Activated T-cell treated with anti-CD3 and anti-CD28 coated beads for 24 hours (primary cell): ENCODE data around the gene LRRC30.
"Not testable (repeated sequence)": the region's sequence is repeated elsewhere in the genome, so short reads cannot be mapped to it uniquely, and the experiment has no call there.

Experiments
- DNase-seq: peaks from one replicate; pipeline ENCODE4 v3.0.0-alpha.2; 2020; ENCODE audit warnings: low read depth

LRRC30 gene

DNA sequence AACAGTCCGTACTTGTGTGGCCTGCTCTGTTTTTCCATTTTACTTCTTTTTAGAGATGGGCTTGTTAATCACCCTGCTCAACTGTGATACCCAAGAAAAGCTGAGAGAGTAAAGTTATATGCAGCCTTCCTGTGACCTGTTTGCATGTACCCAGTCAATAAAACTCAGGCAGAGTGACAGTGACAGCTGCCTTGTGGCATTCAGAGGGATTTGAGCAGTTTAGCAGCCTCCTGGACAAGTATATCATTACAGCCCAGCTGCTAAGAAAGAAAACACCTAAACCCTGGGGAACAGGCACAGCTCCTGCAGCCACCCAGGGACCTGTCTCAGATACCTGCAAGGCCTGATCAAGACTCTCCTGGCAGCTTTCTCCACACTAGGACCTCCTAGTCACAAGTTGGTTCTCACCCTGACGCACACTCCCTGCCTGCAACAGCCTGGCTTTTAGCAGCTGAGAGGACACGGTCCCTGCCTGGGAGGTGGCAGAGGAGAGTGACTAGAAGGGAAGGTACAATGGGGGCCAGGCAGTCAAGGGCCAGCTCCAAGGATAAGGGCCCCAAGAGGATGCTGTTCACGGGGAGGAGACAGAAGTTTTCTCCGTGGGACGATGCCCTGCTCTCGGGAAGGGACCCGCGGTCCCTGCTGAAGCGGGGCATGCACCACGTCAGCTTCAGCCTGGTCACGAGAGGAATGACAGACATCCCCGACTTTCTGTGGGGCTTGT, at the start of gene LRRC30:
Gene LRRC30 (plus strand): TSS at position 464 of the 724 bp plus-strand sequence. CDS start 50 bp downstream, at position 514.
- no peak for DNase-seq

DNA sequence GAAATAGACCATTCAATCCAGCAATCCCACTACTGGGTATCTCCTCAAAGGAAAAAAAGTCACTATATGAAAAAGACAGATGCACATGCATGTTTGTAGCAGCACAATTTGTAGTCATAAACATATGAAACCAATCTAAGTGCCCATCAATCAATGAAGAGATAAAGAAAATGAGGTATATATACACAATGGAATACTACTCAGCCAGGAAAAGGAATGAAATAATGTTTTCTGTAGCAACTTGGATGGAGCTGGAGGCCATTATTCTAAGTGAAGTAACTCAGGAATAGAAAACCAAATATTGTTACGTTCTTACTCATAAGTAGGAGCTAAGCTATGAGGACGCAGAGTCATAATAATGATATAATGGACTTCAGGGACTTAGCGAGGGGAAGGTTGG, 45.2 kb upstream of the LRRC30 start:
- no peak for DNase-seq

DNA sequence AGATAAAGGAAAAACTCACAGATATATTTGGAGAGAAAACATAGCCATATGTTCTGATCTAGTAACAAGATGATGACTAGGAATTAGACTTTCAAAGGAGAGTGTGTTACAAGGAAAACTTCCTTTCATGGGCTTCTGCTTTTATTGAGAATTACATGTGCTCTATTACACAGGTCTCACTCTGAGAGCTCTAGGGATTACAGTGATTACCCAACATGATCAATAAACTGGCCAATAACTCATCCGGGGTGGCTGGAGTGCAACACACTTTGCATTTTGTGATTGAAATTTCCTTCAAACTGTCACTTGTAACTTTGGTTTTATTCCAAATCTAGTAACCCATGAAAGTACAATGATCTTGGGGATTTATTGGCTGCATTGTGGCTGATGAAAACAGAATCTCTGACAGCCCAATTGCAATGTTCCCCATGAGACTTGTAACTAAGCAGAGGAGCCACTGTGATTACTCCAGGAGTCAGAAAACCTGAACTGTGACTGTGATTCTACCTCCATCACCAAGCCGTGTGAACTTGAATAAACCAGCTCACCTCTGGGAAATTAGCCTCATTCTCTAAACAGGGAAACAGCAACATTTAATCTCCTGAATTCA, 40.2 kb upstream of the LRRC30 start:
- DNase-seq, result no peak

DNA sequence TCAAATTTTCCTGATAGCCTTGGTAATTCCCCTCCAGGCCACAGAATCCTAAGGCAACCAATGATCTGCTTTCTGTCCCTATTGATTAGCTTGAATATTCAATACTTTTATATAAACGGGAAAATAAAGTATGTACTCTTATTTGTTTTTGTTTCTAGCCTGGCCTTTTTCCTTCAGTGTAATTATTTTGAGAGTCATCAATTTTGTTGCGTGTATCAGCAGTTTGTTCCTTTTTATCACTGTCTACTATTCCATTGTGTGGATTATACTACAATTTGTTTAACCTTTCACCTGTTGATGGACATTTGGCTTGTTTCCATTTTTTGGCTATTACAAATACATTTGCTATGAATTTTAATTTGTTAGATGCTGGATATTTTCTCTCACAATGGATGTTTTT, 39.2 kb upstream of the LRRC30 start:
- no peak for DNase-seq

DNA sequence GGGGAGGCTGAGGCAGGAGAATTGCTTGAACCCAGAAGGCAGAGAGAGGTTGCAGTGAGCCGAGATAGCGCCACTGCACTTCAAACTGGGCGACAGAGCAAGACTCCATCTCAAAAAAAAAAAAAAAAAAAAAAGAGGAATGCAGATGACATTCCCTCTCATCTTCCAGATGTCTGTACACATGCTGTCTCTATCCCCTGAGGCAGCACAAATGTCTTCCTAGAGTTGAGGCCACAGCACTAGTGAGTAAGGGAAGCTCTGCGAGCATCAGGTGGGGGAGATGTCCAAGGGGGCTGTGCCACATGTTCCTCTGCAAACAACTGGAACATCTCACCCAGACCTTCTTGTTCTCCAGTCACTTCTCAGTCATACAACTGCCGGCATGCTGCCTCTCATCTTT, 35.6 kb upstream of the LRRC30 start:
- no peak for DNase-seq

DNA sequence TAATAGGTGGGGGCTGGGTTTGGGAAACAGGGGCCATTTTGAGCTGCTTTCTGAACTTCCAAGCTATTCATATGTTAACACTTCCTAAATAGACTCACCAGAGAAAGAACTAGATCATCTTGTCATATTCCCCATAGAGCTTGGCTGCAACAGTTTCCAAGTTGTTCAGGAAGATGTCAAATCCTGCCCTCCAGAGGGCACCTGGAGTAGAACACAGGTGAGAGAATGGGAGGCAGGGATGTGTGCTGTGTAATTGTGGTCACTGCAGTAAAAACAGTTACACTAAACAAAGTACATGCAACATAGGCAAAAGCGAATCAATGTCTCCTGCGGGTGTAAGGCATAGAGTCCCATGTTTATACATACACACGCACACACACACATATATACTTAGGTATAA, 34.5 kb upstream of the LRRC30 start:
- no peak for DNase-seq

DNA sequence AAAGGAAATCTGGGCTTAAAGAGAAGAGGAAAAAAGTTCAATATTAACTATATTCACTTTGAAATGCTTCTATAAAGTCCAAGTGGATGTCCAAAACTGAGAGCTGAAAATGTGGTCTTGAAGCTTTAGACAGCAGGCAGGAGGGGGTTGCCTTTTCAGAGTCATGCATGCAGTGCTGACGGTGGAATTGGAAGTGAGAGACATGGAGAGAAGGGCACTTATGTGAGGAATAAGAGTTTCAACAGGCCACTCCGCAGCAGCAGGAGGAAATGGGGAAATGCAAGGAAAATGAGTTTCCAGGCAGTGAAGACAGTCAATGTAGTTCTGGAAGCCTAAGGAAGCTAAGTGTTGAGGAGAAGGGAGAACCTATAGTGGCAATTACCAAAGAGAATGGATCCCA, 33.0 kb upstream of the LRRC30 start:
- DNase-seq, result no peak

DNA sequence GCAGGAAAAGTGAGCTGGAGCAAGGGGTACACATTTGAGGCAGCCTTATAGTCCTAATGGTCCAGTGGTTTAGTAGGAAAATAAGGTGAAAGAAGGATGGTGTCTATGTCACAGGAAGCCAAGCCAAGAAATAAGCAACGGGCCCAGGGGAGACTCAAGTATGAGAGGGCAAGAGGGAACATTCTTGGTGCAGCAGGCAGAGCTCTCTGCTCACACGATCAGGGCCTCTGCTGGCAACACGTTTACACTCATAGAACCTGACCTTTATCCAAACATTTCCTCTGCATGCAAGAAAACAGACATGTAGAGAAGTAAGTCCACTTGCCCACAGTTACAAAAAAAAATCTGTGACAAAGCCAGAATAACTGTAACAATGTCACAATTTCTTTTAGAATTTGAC, 32.6 kb upstream of the LRRC30 start:
- DNase-seq, result no peak

DNA sequence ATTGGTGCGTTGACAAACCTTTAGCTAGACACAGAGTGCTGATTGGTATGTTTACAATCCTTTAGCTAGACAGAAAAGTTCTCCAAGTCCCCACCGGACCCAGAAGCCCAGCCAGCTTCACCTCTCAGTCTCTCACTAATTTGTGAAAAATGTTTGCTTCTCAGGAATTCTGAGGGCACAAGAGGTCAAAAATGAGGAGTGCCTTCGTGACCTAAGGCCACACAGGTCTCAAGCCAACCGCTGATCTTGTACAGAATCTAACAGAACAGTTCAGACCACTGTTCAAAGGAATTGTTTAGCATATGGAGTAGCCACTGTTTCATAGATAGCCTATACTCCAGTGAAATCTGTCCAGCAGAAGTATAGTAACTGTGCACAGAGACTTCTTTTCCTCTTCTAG, 29.8 kb upstream of the LRRC30 start:
- no peak for DNase-seq

DNA sequence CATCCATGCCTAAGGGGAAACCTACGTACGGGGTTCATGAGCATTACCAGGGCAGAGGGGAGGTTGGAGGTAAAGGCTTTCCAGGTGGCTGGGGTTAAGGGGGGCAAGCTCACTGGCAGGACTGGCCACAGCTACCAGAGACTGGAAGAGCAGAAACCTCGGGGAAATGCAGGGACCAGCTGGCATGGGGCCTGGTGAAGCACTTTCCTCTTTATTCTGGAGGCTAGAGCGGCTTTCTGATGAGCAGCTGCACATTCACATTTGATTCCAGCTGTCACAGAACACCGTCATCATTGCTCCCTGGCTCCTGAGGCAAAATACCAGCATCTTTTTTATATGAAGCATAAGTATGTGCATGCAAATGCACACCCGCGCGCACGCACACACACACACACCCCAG, 28.7 kb upstream of the LRRC30 start:
- no peak for DNase-seq

DNA sequence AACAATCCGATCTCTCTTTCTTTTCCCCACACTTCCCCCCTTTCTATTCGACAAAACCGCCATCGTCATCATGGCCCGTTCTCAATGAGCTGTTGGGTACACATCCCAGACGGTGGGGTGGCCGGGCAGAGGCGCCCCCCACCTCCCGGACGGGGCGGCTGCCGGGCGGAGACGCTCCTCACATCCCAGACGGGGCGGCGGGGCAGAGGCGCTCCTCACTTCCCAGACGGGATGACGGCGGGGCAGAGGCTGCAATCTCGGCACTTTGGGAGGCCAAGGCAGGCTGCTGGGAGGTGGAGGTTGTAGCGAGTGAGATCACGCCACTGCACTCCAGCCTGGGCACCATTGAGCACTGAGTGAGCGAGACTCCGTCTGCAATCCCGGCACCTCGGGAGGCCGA, 27.3 kb upstream of the LRRC30 start:
- DNase-seq, result not testable (repeated sequence)

DNA sequence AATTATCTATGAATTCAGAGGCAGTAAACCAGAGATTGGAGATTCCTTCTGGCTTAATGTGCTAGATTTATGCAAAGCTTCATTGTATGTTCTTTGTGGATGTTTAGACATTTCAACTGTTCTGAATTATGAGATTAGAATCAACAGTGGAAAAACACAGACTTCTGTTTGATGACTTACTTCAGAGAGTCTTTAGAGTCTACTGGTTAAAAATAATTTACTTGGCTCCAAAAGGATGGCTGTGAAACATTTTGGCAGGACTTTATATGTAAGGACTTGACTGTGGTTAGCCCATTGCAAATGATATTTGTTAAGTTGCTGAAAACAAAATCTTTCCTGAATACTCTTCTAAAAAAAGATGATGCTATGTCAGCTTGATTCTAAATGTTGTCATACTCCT, 25.5 kb upstream of the LRRC30 start:
- DNase-seq, result no peak

DNA sequence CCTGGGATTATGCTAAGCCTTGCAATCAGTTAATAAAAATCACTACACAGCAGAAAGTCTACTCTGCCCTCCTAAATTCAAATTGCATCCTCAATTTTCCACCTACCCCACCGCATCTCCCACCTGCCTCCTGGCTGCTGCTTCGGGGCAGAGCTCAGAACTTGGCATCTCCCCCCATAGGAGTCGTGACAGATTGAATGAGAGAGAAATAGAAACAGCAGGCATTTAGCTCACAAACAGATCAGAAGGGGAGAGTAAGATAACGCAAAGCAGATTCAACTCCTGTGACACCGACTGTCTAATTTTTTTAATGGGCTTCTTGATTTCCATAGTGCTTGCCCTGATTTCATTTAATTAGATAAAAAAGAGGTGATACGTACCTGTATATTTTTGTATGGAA, 24.7 kb upstream of the LRRC30 start:
- no peak for DNase-seq

DNA sequence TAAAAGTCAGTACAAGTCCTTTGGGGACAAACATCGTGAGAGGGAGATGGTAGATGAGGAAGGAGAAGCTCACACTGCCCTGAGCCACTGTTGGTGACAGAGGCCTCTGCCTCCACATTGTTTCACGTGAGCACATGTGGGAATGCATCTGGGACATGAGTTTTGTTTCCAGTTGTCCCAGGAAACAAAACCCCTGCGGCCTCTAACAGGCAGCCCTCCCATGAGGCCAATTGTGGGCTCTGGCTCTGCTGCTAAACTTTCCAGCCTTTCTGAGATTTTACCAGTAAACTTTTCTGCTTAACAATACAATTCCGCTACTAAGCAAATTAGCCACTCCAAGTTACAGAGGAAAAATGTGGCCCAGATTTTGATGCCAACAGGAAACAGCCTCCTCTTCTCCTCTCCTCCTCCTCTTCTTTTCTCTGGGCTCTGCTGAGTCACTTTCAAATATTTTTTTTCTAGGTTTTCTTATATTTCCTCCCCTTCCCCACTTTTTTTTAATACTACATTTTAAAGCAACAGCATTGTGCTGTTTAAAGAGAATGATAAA, 23.4 kb upstream of the LRRC30 start:
- no peak for DNase-seq

DNA sequence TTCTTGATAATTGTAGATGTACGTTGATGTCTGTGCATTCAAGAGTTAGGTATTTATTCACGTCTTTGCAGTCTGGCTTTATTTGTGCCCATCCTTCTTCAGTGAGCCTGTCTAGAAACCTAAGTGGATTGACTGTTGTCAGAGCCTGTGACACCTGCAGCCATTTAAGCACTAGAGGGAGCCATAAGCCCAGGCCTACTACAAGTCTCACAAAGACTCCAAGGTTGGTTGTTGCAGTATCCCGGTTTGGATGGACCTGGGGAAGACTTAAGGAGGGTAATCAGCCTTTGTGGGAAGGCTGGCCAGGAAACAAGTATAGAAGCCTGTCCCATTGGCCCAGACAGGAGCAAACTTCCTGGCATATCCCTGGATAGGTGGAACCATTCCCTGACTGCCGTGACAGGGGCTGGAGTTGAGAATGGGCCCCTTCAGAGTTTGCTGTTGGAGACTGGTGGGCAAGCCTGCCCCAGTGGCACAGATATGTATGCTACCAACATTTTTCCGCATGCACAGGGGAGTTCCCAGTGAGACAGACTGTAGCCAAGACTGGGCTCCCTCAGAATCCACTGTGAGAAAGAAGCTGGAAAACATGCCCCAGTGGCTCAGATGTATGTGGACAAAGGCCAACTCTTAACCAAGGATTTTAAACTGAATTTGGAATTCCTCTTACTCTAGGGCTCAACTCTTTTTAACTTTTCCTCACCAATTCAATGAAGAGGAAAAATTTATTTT, 9.3 kb upstream of the LRRC30 start:
- no peak for DNase-seq

DNA sequence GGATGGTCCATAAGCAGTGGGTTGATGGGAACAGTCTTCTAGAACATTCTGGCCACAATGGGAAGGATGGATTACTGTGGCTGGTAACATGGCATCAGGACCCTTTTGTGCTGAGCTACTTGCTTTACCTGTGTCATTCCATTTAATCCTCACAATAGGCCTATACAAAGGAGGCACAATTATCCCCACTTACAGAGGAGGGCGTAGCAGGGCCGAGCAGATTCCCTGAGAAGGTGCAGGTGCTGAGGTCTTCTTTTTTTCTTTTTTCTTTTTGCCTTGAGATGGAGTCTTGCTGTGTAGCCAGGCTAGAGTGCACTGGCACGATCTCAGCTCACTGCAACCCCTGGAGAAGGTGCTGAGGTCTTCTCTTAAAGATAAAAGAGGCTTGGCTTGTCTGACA, 6.7 kb upstream of the LRRC30 start:
- no peak for DNase-seq

DNA sequence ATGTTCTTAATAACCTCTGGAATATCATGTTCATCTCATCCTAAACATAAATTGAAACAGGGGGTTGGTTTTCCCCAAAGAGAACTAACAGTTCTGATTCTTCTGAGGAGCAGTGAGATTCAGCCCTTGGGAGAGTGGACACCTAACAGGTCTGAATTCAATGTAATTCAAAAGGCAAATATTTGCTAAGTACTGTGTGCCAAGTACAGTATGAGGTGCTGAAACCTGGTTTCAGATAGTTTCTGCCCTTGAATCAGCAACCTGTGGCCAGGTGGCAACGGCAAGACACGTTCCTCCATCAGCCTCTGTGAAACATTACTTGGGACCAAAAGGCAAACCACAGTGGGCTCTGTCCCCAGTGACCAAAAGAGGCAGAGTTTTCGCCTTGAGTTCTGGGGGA, 1.3 kb downstream of the LRRC30 start:
- no peak for DNase-seq

DNA sequence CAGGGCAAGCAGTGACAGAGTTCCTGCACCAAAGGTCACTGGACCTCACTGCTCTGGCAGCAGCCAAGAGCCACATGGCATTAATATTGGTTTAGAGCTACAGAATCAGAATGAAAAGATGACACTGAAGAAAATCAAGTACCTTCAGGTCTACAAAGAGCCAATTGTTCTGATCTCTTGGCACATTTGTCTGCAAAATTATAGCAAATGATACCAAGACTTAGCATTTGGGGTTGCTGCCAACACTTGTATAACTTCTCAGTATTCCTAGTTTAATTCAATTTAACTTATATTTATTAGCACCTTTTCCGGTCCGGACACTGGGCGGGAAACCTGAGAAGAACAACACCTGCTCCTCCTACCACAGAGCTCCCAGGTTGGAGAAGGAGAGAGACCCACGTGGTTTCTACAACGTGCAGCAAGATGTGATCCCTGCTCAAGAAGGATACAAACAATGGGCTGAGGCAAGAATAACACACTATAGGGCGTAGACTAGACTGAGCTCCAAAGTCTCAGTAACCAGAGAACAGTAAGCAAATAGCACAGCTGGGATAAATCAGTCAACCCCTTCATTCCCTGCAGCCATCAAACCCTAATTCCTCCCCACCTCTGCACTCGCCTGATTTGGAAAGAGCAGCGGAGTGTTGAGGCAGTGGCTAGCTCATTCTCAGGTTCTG, 2.4 kb downstream of the LRRC30 start:
- no peak for DNase-seq

DNA sequence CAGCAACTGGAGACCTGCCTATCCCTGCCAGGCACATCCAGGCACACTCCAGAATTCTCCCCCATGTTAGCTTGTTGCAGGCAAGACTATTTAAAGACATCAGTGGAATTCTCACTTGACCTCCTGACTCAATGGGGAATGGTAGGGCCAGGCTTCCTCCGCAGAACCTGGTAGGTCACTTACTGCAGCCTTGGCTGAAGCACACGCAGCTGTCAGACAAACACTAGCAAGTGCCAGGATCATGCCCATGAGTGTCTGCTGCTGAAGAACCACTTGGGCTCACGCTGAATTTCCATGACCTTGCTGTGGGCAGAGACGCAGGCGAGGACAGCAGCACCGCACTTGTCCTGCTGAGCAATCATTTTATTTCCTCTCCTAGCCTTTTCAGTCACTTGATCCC, 3.2 kb downstream of the LRRC30 start:
- DNase-seq, result no peak

DNA sequence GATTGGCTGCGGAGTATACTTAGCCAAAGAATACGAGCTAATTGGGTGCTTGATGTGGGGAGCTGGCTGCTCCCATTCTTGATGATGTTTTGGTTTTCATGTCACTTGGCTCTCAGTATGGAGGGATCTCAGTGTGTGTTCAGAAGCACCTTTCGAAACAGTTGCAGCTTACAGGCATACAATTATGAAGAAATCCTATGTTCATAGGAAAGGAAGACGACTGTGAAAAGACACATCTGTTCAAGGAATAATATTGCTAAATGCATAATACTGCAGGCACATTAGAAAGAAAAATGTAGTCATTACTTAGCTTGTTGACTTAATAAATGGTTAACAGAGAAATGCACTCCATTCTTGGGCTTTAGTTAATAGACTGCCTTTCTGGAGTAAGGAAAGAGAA, 4.1 kb downstream of the LRRC30 start:
- no peak for DNase-seq

DNA sequence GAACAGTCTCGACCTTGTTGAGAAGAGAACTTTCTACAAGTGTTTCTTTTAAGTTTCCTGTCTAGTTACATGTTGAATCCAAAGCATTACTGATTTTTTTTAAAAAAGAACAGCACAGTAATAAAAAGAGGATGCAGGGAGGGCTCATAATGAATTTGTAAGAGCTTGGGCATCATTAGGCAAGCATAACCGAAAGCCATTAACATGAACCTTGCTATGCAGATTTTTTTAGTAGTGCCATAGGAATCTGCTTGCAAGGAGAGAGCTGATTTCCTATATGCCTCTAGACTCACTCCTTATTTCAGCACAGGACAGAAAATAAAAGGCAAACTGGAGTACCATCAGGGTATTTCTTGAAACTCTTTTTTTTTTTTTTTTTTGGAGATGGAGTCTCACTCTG, 5.2 kb downstream of the LRRC30 start:
- DNase-seq, result no peak

DNA sequence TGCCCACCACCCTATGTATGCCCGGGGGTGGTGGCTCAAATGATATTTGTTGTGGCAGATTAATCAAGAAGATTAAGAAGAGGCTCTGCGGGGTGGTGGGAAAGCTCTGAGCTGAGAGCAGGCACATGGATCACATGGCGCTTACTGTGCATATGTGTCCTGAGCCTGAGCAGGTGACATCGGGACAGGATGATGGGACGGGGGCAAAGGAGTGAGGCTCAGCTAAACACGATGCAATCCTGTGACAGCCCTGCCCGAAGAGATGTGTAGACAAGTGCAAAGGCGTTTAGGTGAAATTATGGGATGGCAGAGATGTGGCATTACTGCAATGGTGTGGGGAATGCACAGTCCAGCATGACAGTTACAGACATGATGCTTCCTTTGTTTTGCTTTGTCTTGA, 6.0 kb downstream of the LRRC30 start:
- DNase-seq, result no peak
